Measurements from ENCODE around the gene TIGIT.
"Not testable (repeated sequence)": the region's sequence is repeated elsewhere in the genome, so short reads cannot be mapped to it uniquely, and the experiment has no call there.

Gene TIGIT

GRCh38 chr3:114293838-114294535 is at the start of gene TIGIT:
TSS of gene TIGIT (plus strand) at chr3:114294028. CDS start at chr3:114294062, 34 bp downstream.
- in situ Hi-C loops (cut with HindIII; ENCODE audit: low sequenced_read_pairs) = no loop called here

- in situ Hi-C loops (cut with HindIII; ENCODE audit: low sequenced_read_pairs) = no loop called here
Measured at GRCh38 chr3:114252954-114253353, 40.9 kb upstream of the TIGIT start.

GRCh38 chr3:114253505-114253904 is 40.3 kb upstream of the TIGIT start:
- in situ Hi-C loops (cut with HindIII; ENCODE audit: low sequenced_read_pairs) = no loop called here

GRCh38 chr3:114259566-114259965 is 34.3 kb upstream of the TIGIT start:
- in situ Hi-C loops (cut with HindIII; ENCODE audit: low sequenced_read_pairs) = no loop called here

GRCh38 chr3:114260152-114260551 is 33.7 kb upstream of the TIGIT start:
- in situ Hi-C loops (cut with HindIII; ENCODE audit: low sequenced_read_pairs) = no loop called here

- in situ Hi-C loops (cut with HindIII; ENCODE audit: low sequenced_read_pairs) = no loop called here
Measured at GRCh38 chr3:114270019-114270418, 23.8 kb upstream of the TIGIT start.

GRCh38 chr3:114272271-114272670 is 21.6 kb upstream of the TIGIT start:
- in situ Hi-C loops (cut with HindIII; ENCODE audit: low sequenced_read_pairs) = no loop called here

GRCh38 chr3:114274929-114275328 is 18.9 kb upstream of the TIGIT start:
- in situ Hi-C loops (cut with HindIII; ENCODE audit: low sequenced_read_pairs) = no loop called here

GRCh38 chr3:114276856-114277255 is 17.0 kb upstream of the TIGIT start:
- in situ Hi-C loops (cut with HindIII; ENCODE audit: low sequenced_read_pairs) = not testable (repeated sequence)

- in situ Hi-C loops (cut with HindIII; ENCODE audit: low sequenced_read_pairs) = no loop called here
Measured at GRCh38 chr3:114284644-114285043, 9.2 kb upstream of the TIGIT start.

- in situ Hi-C loops (cut with HindIII; ENCODE audit: low sequenced_read_pairs) = no loop called here
Measured at GRCh38 chr3:114285648-114286230, 8.1 kb upstream of the TIGIT start.

- in situ Hi-C loops (cut with HindIII; ENCODE audit: low sequenced_read_pairs) = no loop called here
Measured at GRCh38 chr3:114286266-114286665, 7.6 kb upstream of the TIGIT start.

GRCh38 chr3:114290911-114291901 is 2.6 kb upstream of the TIGIT start:
- in situ Hi-C loops (cut with HindIII; ENCODE audit: low sequenced_read_pairs) = no loop called here

GRCh38 chr3:114294940-114295480 is 1.2 kb downstream of the TIGIT start:
- in situ Hi-C loops (cut with HindIII; ENCODE audit: low sequenced_read_pairs) = no loop called here

GRCh38 chr3:114295946-114296345 is 2.1 kb downstream of the TIGIT start:
- in situ Hi-C loops (cut with HindIII; ENCODE audit: low sequenced_read_pairs) = no loop called here

GRCh38 chr3:114299421-114299820 is 5.6 kb downstream of the TIGIT start:
- in situ Hi-C loops (cut with HindIII; ENCODE audit: low sequenced_read_pairs) = no loop called here

- in situ Hi-C loops (cut with HindIII; ENCODE audit: low sequenced_read_pairs) = no loop called here
Measured at GRCh38 chr3:114299941-114300624, 6.3 kb downstream of the TIGIT start.

- in situ Hi-C loops (cut with HindIII; ENCODE audit: low sequenced_read_pairs) = no loop called here
Measured at GRCh38 chr3:114307222-114307830, 13.5 kb downstream of the TIGIT start.

GRCh38 chr3:114307832-114308231 is 14.0 kb downstream of the TIGIT start:
- in situ Hi-C loops (cut with HindIII; ENCODE audit: low sequenced_read_pairs) = no loop called here

- in situ Hi-C loops (cut with HindIII; ENCODE audit: low sequenced_read_pairs) = no loop called here
Measured at GRCh38 chr3:114308377-114308776, 14.5 kb downstream of the TIGIT start.
